Fibroblast of pulmonary artery (primary cell): ENCODE measurements around the gene SULF2.

Experiments used
- DNase-seq: peaks from one replicate; pipeline ENCODE4 v3.0.0-alpha.2; 2010; ENCODE audit warnings: low read depth
- H3K4me3 ChIP-seq: replicated peaks from 2 replicates; pipeline ENCODE4 v1.5.1; 2011; ENCODE audit warnings: low read depth, mild to moderate bottlenecking, control low read depth, low read length, moderate library complexity
- CTCF ChIP-seq: IDR thresholded peaks from 2 replicates; pipeline ENCODE4 v1.5.1; 2011; ENCODE audit warnings: mild to moderate bottlenecking, control low read depth, low read length, inconsistent platforms; ENCODE audit errors: missing control alignments

SULF2 gene

GRCh38 chr20:47708953-47709833 lies 76.1 kb downstream of the SULF2 start:
- no peak for DNase-seq
- no peak for TF ChIP-seq CTCF

GRCh38 chr20:47708140-47708807 lies 77.0 kb downstream of the SULF2 start:
- DNase-seq, result no peak
- no peak overlapping the region for H3K4me3 ChIP-seq
- TF ChIP-seq CTCF, result no peak

More at GRCh38 chr20:47708953-47709833, 76.1 kb downstream of the SULF2 start:
- H3K4me3 ChIP-seq, result no peak overlapping the region

- DNase-seq, result no peak
- no peak for TF ChIP-seq CTCF
- no peak overlapping the region for H3K4me3 ChIP-seq
These were observed 78.9 kb downstream of the SULF2 start for GRCh38 chr20:47706345-47706744.

- no peak overlapping the region for H3K4me3 ChIP-seq
- TF ChIP-seq CTCF, result no peak
- peak; percentile 54 for DNase-seq
These were observed 79.8 kb downstream of the SULF2 start for GRCh38 chr20:47705497-47705856.

- peak; percentile 9 for TF ChIP-seq CTCF
- DNase-seq, result peak; percentile 61
- H3K4me3 ChIP-seq, result no peak overlapping the region
These were observed 80.4 kb downstream of the SULF2 start for GRCh38 chr20:47704746-47705496.

- no peak for TF ChIP-seq CTCF
- H3K4me3 ChIP-seq, result no peak overlapping the region
- peak; percentile 56 for DNase-seq
These were observed 81.5 kb downstream of the SULF2 start for GRCh38 chr20:47703748-47704147.
